Aortic smooth muscle cell (primary cell): ENCODE measurements around the gene TEX101. TPM values are rescaled to one million over a fixed set of nuclear protein-coding genes. Genes with fewer than 3 reads are reported as not detected.

Experiments used
- total RNA-seq: library from RNA; depleted of rRNA; stranded (reverse); fragments of >200 nt; gene quantifications from 2 replicates; pipeline ENCODE4 v1.2.3, GENCODE V29; 2014

The TEX101 gene, protein sequence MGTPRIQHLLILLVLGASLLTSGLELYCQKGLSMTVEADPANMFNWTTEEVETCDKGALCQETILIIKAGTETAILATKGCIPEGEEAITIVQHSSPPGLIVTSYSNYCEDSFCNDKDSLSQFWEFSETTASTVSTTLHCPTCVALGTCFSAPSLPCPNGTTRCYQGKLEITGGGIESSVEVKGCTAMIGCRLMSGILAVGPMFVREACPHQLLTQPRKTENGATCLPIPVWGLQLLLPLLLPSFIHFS
- not detected in 2 replicates for total RNA-seq

DNA sequence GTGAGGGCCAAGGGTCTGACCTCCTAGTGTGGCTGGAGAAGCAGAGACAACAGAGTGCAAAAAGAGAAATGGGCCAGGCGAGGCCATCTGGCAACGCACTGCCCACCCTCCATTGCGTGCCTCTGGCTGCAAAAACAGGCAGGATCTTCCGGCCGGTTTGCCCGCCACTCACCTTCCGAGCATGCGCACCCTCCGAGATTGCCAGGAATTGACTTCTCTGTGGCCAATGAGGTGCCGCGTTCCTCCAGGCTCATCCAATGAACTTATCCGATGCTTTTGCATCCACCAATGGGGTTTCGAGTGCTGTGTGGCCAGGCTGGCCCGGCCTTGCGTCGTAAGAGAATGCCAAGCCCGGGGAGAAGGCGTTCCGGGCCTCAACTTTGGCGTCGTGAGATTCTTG, at the start of gene TEX101:
Gene TEX101, plus strand, starts transcription at position 337 of the 400 bp plus-strand sequence. CDS start 1,030 bp downstream, outside the sequence.

DNA sequence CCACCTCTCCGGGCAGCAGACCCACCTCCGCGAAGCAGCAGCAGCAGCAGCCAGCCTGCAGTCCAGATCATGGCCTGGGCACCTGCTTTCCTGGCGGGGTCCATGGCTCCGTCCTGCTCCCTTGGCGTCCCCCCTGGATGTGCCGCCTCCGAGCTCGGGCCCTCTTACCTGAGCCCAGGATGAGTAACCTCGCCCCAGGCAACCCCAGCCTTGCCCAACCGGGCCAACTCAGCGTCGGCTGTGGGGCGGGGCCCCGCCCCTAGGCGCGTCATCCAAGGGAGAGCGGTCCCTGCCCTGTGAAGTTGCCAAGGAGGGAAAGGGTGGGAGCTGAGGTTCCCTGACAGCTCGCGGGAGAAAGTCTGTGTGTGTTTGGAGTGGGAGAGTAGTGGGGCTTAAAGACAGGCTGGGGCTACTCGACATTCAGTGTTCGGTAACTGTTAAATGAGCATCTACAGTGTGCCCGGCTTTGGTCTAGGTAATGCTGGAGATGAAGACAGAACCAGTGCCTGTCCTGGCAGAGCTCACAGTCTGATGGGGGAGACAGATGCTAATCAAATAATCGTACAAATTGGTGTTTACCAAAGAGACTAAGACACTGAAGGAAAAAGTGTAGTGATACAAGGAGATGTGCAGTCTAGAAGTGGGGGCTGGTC, 50.9 kb downstream of the TEX101 start, which contains the start of gene LYPD3:
Gene LYPD3, minus strand, starts transcription at position 141 of the 653 bp plus-strand sequence. Its CDS starts 37 bp downstream, at position 104.

Other genes with a start within 250 kb of the TEX101 start
- gene PSG5, start 228.4 kb upstream of the TEX101 start, total RNA-seq, result 0.12 TPM in 1 of 2 replicates, not detected in the other
- 0.53 and 0.81 TPM in 2 replicates for gene PSG4, start 209.3 kb upstream of the TEX101 start, total RNA-seq
- gene PSG9, start 145.4 kb upstream of the TEX101 start, total RNA-seq, result not detected in 2 replicates
- not detected in 2 replicates for gene CD177, start 61.2 kb upstream of the TEX101 start, total RNA-seq
- 0.13 TPM in 1 of 2 replicates, not detected in the other for gene LYPD3, start 50.7 kb downstream of the TEX101 start, total RNA-seq
- gene PHLDB3, start 89.9 kb downstream of the TEX101 start, total RNA-seq, result 9.0 and 13.4 TPM in 2 replicates
- gene ETHE1, start 112.3 kb downstream of the TEX101 start, total RNA-seq, result 95.8 and 104 TPM in 2 replicates
- gene ZNF575, start 118.3 kb downstream of the TEX101 start, total RNA-seq, result 0.25 and 0.26 TPM in 2 replicates
- gene XRCC1, start 160.6 kb downstream of the TEX101 start, total RNA-seq, result 14.1 and 14.7 TPM in 2 replicates
- gene PINLYP, start 160.9 kb downstream of the TEX101 start, total RNA-seq, result 2.2 and 5.3 TPM in 2 replicates
- gene IRGQ, start 181.2 kb downstream of the TEX101 start, total RNA-seq, result 18.8 and 21.5 TPM in 2 replicates
- 8.3 and 9.1 TPM in 2 replicates for gene ZNF576, start 181.7 kb downstream of the TEX101 start, total RNA-seq
- gene SRRM5, start 197.2 kb downstream of the TEX101 start, total RNA-seq, result 0.06 TPM in 1 of 2 replicates, not detected in the other
- 39.4 and 43.3 TPM in 2 replicates for gene ZNF428, start 204.7 kb downstream of the TEX101 start, total RNA-seq
- 0.68 and 1.1 TPM in 2 replicates for gene CADM4, start 225.0 kb downstream of the TEX101 start, total RNA-seq